ENCODE measurements around the gene CD320.
A peak's percentile ranks its signal among the peaks of the same experiment; 100 is the strongest.

CD320 gene

DNA sequence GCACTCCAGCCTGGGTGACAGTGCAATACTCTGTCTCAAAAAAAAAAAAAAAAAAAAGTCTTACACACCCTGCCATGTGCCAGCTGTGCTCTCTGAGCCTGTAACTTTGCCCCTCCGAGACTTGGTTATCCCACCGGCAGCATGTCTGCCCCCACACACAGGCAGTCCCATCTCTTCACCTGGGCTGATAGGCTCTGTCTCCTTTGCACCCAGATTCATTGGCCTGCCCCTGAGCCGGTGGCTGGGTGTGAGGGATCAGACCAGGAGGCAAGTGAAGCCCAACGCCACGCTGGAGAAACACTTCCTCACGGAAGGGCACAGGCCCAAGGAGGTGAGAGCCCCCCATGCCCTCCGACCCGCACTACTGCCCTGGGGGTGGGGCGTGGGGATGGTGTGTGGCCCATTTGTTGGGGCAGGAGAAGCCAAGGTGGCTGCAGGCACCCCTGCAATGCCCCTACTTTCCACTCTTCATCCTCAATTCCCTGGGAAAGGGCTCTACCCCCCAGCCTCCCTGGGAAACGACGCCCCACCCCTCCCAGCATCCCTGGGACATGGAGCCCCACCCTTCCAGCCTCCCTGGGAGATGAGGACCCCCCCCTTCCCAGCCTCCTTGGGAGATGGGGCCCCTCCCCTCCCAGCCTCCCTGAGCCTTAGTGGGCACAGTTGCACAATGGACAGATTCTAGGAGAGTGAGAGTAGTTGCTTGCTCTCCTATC is 53.7 kb downstream of the CD320 start:
- no peak for DNase-seq (ENCODE audit: low read depth in 2 of 2)

- no peak for DNase-seq (ENCODE audit: low read depth in 2 of 2)
These were observed 54.5 kb downstream of the CD320 start for GRCh38 chr19:8253678-8254077.

- peak; percentile 75 to 88 for DNase-seq (ENCODE audit: low read depth in 2 of 2)
These were observed 55.1 kb downstream of the CD320 start for GRCh38 chr19:8252922-8253589.
